B cell (primary cell): Measurements from ENCODE around the gene SLC30A7. TPM values are rescaled to one million over a fixed set of nuclear protein-coding genes. Genes with fewer than 3 reads are reported as not detected.

Experiments
- ATAC-seq: fragments of 200-7000 bp; cut with Tn5 transposase; one replicate; pipeline ENCODE4 v1.10.0; 2021; ENCODE audit warnings: low read depth, mild to moderate bottlenecking, moderate number of reproducible peaks, moderate library complexity
- CTCF ChIA-PET: fragments of 350-600 bp; sonication (Branson Sonifier 250); formaldehyde crosslinking; loops from one replicate; lab custom pipeline; 2021; ENCODE audit warnings: antibody characterized with exemption, inconsistent platforms; lab: Charles Lee
- POLR2A ChIA-PET: fragments of 350-600 bp; sonication (Branson Sonifier 250); formaldehyde crosslinking; loops from one replicate; lab custom pipeline; 2021; ENCODE audit warnings: antibody characterized with exemption; lab: Charles Lee
- DNase-seq: peaks from one replicate; pipeline ENCODE4 v3.0.0; 2013
- H2AFZ ChIP-seq: 2 replicates; pipeline ENCODE4 v1.6.1; 2012; ENCODE audit warnings: mild to moderate bottlenecking, low read depth, low read length; ENCODE audit not compliant: insufficient read depth, poor library complexity, severe bottlenecking
- H3K27ac ChIP-seq, 2 donors: 1 replicate in 1 of 2; 2 replicates in 1 of 2; pipeline ENCODE4 v1.5.1; 2012 to 2013; ENCODE audit warnings: low read length in 2 of 2, mild to moderate bottlenecking in 2 of 2, moderate library complexity in 1 of 2
- H3K27me3 ChIP-seq, 4 experiments: fragments of 200-600 bp in 1 of 4; sonication (generic) in 1 of 4; replicated peaks in 1 of 4; 1 replicate in 2 of 4; 2 replicates in 2 of 4; pipeline versions ENCODE4 v1.6.1 to v1.7.0; 2013 to 2016; ENCODE audit warnings: low read length in 3 of 4, mild to moderate bottlenecking in 2 of 4, mixed read lengths in 1 of 4, moderate library complexity in 1 of 4; ENCODE audit not compliant: insufficient read depth in 4 of 4, control insufficient read depth in 3 of 4; ENCODE audit errors: control extremely low read depth in 1 of 4
- H3K36me3 ChIP-seq, 2 experiments: replicated peaks in 1 of 2; 1 replicate in 1 of 2; 2 replicates in 1 of 2; pipeline versions ENCODE4 v1.6.1 to v1.7.1; 2013; ENCODE audit warnings: low read length in 1 of 2; ENCODE audit not compliant: insufficient read depth in 2 of 2, control insufficient read depth in 1 of 2; ENCODE audit errors: control extremely low read depth in 1 of 2, extremely low read depth in 1 of 2
- H3K4me1 ChIP-seq, 2 donors: fragments of 200-600 bp in 1 of 2; sonication (generic) in 1 of 2; 1 replicate in 1 of 2; 2 replicates in 1 of 2; pipeline versions ENCODE4 v1.5.1 to v1.6.1; 2013 to 2017; ENCODE audit warnings: low read length in 2 of 2; ENCODE audit not compliant: control insufficient read depth in 2 of 2, insufficient read depth in 2 of 2
- H3K4me2 ChIP-seq: replicated peaks from 2 replicates; pipeline ENCODE3; 2012; ENCODE audit warnings: mild to moderate bottlenecking, low read depth, low read length; ENCODE audit not compliant: poor library complexity, severe bottlenecking
- H3K4me3 ChIP-seq, 5 experiments: fragments of 200-600 bp in 1 of 5; sonication (generic) in 1 of 5; 1 replicate in 3 of 5; 2 replicates in 2 of 5; pipeline versions ENCODE4 v1.5.1 to v1.7.0; 2011 to 2016; ENCODE audit warnings: low read length in 4 of 5, mild to moderate bottlenecking in 4 of 5, low read depth in 2 of 5, control low read depth in 1 of 5, moderate library complexity in 1 of 5; ENCODE audit not compliant: insufficient read depth in 1 of 5; ENCODE audit errors: control extremely low read depth in 1 of 5, extremely low read depth in 1 of 5
- H3K79me2 ChIP-seq: fragments of 200-600 bp; sonication (generic); one replicate; pipeline ENCODE4 v1.6.0; 2016; ENCODE audit warnings: low read length; ENCODE audit not compliant: control insufficient read depth, insufficient read depth
- H3K9ac ChIP-seq: fragments of 200-600 bp; sonication (generic); 2 replicates; pipeline ENCODE4 v1.6.1; 2017; ENCODE audit warnings: mild to moderate bottlenecking, low read length, moderate library complexity
- H3K9me3 ChIP-seq, 3 donors: one replicate each; pipeline versions ENCODE4 v1.6.1 to v1.7.1; 2013; ENCODE audit warnings: low read length in 2 of 3; ENCODE audit not compliant: control insufficient read depth in 2 of 3, insufficient read depth in 1 of 3; ENCODE audit errors: control extremely low read depth in 1 of 3
- H4K20me1 ChIP-seq: 2 replicates; pipeline ENCODE4 v1.6.0; 2012; ENCODE audit warnings: mild to moderate bottlenecking, low read length; ENCODE audit not compliant: insufficient read depth, control insufficient read depth, poor library complexity, severe bottlenecking
- H3K27ac Mint-ChIP-seq: one replicate; pipeline ENCODE4 v1.8.0; 2021; ENCODE audit warnings: mixed read lengths
- H3K27me3 Mint-ChIP-seq: one replicate; pipeline ENCODE4 v1.8.0; 2021; ENCODE audit warnings: mixed read lengths
- H3K4me1 Mint-ChIP-seq: one replicate; pipeline ENCODE4 v1.8.0; 2021; ENCODE audit warnings: mixed read lengths
- H3K4me3 Mint-ChIP-seq: one replicate; pipeline ENCODE4 v1.8.0; 2021; ENCODE audit warnings: mixed read lengths
- H3K9me3 Mint-ChIP-seq: one replicate; pipeline ENCODE4 v1.8.0; 2022; ENCODE audit warnings: mixed read lengths; ENCODE audit not compliant: insufficient read depth
- EZH2 ChIP-seq: IDR thresholded peaks from 2 replicates; pipeline ENCODE4 v1.6.1; 2012; ENCODE audit warnings: borderline replicate concordance, low read depth, mild to moderate bottlenecking, moderate library complexity, low read length; ENCODE audit not compliant: insufficient read depth, poor library complexity, severe bottlenecking
- WGBS: methylation state at CpG from one replicate; pipeline ENCODE4 v1.1.5; 2013; ENCODE audit warnings: missing lambda C conversion rate; ENCODE audit not compliant: insufficient coverage; 5-methylcytosine and 5-hydroxymethylcytosine counted together
- intact Hi-C: fragments of 100-400 bp; cut with micrococcal nuclease; formaldehyde crosslinking; loops from one replicate; pipeline ENCODE4 v1.10.0; 2022
- polyA plus RNA-seq: library from polyadenylated mRNA; depleted of rRNA; stranded (reverse); fragments of >200 nt; gene quantifications from 2 replicates; pipeline ENCODE4 v1.2.3, GENCODE V29; 2012
- total RNA-seq, 2 donors: library from RNA; stranded (reverse); fragments of 120-200 nt in 1 of 2; gene quantifications; 1 replicate in 1 of 2; 2 replicates in 1 of 2; pipeline versions ENCODE4 v1.2.3 to v1.2.4, GENCODE V29; 2013 to 2022
- TF ChIP-seq, protein P1 (sequence below): fragments of 200-600 bp; IDR thresholded peaks from one replicate; pipeline ENCODE4 v1.8.0; 2022; ENCODE audit warnings: antibody characterized with exemption, mild to moderate bottlenecking

SLC30A7 gene
- total and polyA plus RNA-seq, 2 donors (not counting 1 experiment from before 2014, with no cell fraction given) = 5.2 to 28.6 TPM

DNA sequence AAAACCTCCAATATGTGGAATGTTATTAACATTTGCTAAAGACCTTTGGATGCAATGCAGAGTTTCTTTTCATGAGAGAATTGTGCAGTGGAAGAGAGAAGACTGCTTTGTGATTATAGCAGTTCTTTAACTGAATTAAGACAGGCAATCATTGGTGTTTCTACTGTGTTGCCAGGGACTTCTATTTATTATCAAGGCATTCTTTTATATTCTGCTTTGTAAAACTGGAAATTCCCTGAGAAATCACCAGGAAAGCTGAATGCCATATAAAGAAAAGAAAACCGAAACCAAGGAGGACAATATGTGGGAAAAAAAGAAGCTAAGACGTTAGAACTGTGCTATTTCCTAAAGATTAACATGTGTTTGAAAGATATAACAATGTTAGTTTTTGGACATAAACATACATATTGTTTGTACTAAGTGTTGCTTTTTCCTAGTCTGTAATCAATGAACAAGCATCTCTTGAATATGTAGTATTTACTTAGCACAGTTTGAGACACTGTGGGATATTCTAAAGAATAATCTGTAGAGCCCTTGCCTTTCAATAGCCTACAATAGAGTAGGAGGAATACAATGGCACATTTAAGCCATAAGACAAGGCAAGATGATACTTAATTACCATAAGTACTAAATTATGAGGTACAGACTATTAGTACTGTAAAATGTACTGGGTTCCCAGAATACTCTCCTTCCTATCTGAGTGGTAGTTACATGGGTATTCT is 48.4 kb upstream of the SLC30A7 start:
- no peak overlapping the region for H3K27ac ChIP-seq
- CTCF ChIA-PET = interaction anchor here (1.1 kb wide), 1 partner anchor 21 kb away, joined by 3 read pairs; no protein-coding TSS in a partner anchor
- no CpG with 5 or more reads among the region's 2 CpGs for whole genome bisulfite sequencing
- POLR2A ChIA-PET = no interaction called here
- H3K9me3 Mint-ChIP-seq = no peaks in the 10 kb centered on the region
- TF ChIP-seq, protein P1, sequence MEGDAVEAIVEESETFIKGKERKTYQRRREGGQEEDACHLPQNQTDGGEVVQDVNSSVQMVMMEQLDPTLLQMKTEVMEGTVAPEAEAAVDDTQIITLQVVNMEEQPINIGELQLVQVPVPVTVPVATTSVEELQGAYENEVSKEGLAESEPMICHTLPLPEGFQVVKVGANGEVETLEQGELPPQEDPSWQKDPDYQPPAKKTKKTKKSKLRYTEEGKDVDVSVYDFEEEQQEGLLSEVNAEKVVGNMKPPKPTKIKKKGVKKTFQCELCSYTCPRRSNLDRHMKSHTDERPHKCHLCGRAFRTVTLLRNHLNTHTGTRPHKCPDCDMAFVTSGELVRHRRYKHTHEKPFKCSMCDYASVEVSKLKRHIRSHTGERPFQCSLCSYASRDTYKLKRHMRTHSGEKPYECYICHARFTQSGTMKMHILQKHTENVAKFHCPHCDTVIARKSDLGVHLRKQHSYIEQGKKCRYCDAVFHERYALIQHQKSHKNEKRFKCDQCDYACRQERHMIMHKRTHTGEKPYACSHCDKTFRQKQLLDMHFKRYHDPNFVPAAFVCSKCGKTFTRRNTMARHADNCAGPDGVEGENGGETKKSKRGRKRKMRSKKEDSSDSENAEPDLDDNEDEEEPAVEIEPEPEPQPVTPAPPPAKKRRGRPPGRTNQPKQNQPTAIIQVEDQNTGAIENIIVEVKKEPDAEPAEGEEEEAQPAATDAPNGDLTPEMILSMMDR = no peak
- TF ChIP-seq EZH2 = no peak
- no peak overlapping the region for H3K27ac Mint-ChIP-seq
- H4K20me1 ChIP-seq = no peaks in the 10 kb centered on the region
- no peaks in the 10 kb centered on the region for H3K4me1 ChIP-seq
- H3K4me1 Mint-ChIP-seq = no peaks in the 10 kb centered on the region
- peaks cover 44% of the 10 kb centered on the region for H3K27me3 Mint-ChIP-seq
- H3K36me3 ChIP-seq = no peaks in the 10 kb centered on the region
- H2AFZ ChIP-seq = no peak overlapping the region
- no peaks in the 10 kb centered on the region for H3K27me3 ChIP-seq
- intact Hi-C loops = no loop called here
- H3K4me3 ChIP-seq = no peak overlapping the region
- H3K4me3 Mint-ChIP-seq = no peak overlapping the region
- H3K9ac ChIP-seq = no peak overlapping the region
- ATAC-seq (no peak), DNase-seq (no peak)
- peaks cover 0 to 2% (median 0%) of the 10 kb centered on the region in 3 donors for H3K9me3 ChIP-seq
- H3K4me2 ChIP-seq = no peak overlapping the region
- no peaks in the 10 kb centered on the region for H3K79me2 ChIP-seq

DNA sequence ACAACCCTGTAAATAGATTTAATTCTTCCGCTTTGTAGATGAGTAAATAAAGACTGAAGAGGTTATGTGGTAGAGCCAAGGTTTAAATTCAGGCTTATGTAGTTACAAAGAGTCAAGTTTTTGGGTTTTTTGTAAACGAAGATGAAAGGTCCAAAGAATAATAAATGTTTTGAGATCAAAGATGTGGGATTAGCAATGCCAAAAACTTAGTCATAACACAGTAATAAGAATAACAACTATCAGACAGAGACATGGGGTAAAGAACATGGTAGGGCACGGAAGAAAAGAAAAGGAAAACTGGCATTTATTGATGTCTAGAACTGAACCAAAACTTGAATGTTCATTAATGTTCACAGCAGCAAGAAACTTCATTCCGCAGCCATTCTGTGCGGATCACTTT is 44.2 kb upstream of the SLC30A7 start:
- H3K4me3 ChIP-seq = no peak overlapping the region
- ChIA-PET POLR2A (no interaction called here), CTCF (interaction anchor here (1.2 kb wide), 1 partner anchor 17 kb away, joined by 3 read pairs; no protein-coding TSS in a partner anchor)
- H3K27me3 ChIP-seq = no peaks in the 10 kb centered on the region
- H3K27ac Mint-ChIP-seq = no peak overlapping the region
- no peaks in the 10 kb centered on the region for H3K4me1 ChIP-seq
- no peaks in the 10 kb centered on the region for H3K4me1 Mint-ChIP-seq
- no peak overlapping the region for H2AFZ ChIP-seq
- ATAC-seq = no peak
- no peaks in the 10 kb centered on the region for H3K36me3 ChIP-seq
- intact Hi-C loops = no loop called here
- H3K27ac ChIP-seq = no peak overlapping the region
- no peak overlapping the region for H3K9ac ChIP-seq
- H3K27me3 Mint-ChIP-seq = peaks cover 33% of the 10 kb centered on the region
- no peaks in the 10 kb centered on the region for H4K20me1 ChIP-seq
- H3K4me3 Mint-ChIP-seq = no peak overlapping the region
- no peak for DNase-seq
- no peak overlapping the region for H3K4me2 ChIP-seq
- H3K9me3 ChIP-seq = no peaks in the 10 kb centered on the region
- TF ChIP-seq, protein P1 = no peak
- no peak for TF ChIP-seq EZH2
- no peaks in the 10 kb centered on the region for H3K9me3 Mint-ChIP-seq
- no CpG with 5 or more reads among the region's 5 CpGs for WGBS
- no peaks in the 10 kb centered on the region for H3K79me2 ChIP-seq
